PC-3 (cell line): ENCODE data around the gene GABBR2. TPM values are rescaled to one million over a fixed set of nuclear protein-coding genes. Genes with fewer than 3 reads are reported as not detected.

Source experiments
- ATAC-seq: fragments of 200-7000 bp; cut with Tn5 transposase; 2 replicates; pipeline ENCODE4 v1.9.1; 2020; ENCODE audit warnings: mild to moderate bottlenecking, moderate library complexity
- BruUV-seq: library from RNA; stranded (reverse); fragments of 400-500 nt; replicated peaks from 2 replicates; lab custom pipeline; 2021; lab: Mats Ljungman, UMichigan
- CTCF ChIA-PET: fragments of 300-600 bp; sonication (Branson Sonifier 250); formaldehyde crosslinking; loops from one replicate; lab custom pipeline; 2022; ENCODE audit warnings: antibody characterized with exemption; lab: Charles Lee
- POLR2A ChIA-PET: fragments of 300-600 bp; sonication (Branson Sonifier 250); formaldehyde crosslinking; loops from one replicate; lab custom pipeline; 2022; ENCODE audit warnings: antibody characterized with exemption; ENCODE audit not compliant: unreplicated experiment; lab: Charles Lee
- DNase-seq: peaks from one replicate; pipeline ENCODE4 v3.0.0-alpha.2; 2015
- H2AFZ ChIP-seq: fragments of 300-600 bp; sonication (generic); 2 replicates; pipeline ENCODE4 v1.6.0; 2016; ENCODE audit warnings: antibody characterized with exemption, low read length
- H3F3A ChIP-seq: fragments of 300-600 bp; sonication (generic); one replicate; pipeline ENCODE4 v1.6.0; 2017; ENCODE audit warnings: antibody characterized with exemption, low read length, control low read depth, mild to moderate bottlenecking; ENCODE audit not compliant: unreplicated experiment
- H3K27ac ChIP-seq: fragments of 300-600 bp; sonication (generic); 2 replicates; pipeline ENCODE4 v1.5.1; 2016; ENCODE audit warnings: mild to moderate bottlenecking, low read length
- H3K27me3 ChIP-seq: fragments of 300-600 bp; sonication (generic); 2 replicates; pipeline ENCODE4 v1.6.1; 2016; ENCODE audit warnings: low read length, mixed read lengths
- H3K36me3 ChIP-seq: fragments of 300-600 bp; sonication (generic); 2 replicates; pipeline ENCODE4 v1.6.1; 2016; ENCODE audit warnings: low read depth, mixed run types, low read length, mixed read lengths
- H3K4me1 ChIP-seq: fragments of 300-600 bp; sonication (generic); 2 replicates; pipeline ENCODE4 v1.5.1; 2016; ENCODE audit warnings: low read length; ENCODE audit not compliant: insufficient read depth
- H3K4me2 ChIP-seq: fragments of 300-600 bp; sonication (generic); 2 replicates; pipeline ENCODE4 v1.6.0; 2016; ENCODE audit warnings: low read length
- H3K4me3 ChIP-seq: fragments of 300-600 bp; sonication (generic); 2 replicates; pipeline ENCODE4 v1.5.1; 2016; ENCODE audit warnings: mild to moderate bottlenecking, low read length, mixed read lengths
- H3K79me2 ChIP-seq: fragments of 300-600 bp; sonication (generic); 2 replicates; pipeline ENCODE4 v1.6.1; 2017; ENCODE audit warnings: low read length, mixed read lengths
- H3K9ac ChIP-seq: fragments of 300-600 bp; sonication (generic); 2 replicates; pipeline ENCODE4 v1.6.0; 2016; ENCODE audit warnings: mild to moderate bottlenecking, low read length
- H3K9me2 ChIP-seq: fragments of 300-600 bp; sonication (generic); replicated peaks from 2 replicates; pipeline ENCODE4 v1.6.1; 2016; ENCODE audit warnings: mixed run types, low read length, mixed read lengths
- H3K9me3 ChIP-seq: fragments of 300-600 bp; sonication (generic); 2 replicates; pipeline ENCODE4 v1.6.1; 2016; ENCODE audit warnings: low read length, mixed read lengths
- H4K20me1 ChIP-seq: fragments of 300-600 bp; sonication (generic); 2 replicates; pipeline ENCODE4 v1.6.1; 2016; ENCODE audit warnings: low read length, mixed read lengths
- EZH2 ChIP-seq: fragments of 300-600 bp; sonication (generic); IDR thresholded peaks from one replicate; pipeline ENCODE4 v1.6.1; 2017; ENCODE audit warnings: antibody characterized with exemption, mild to moderate bottlenecking, low read length; ENCODE audit not compliant: unreplicated experiment
- EZH2phosphoT487 ChIP-seq: fragments of 300-600 bp; sonication (generic); IDR thresholded peaks from 2 replicates; pipeline ENCODE4 v1.6.1; 2018; ENCODE audit warnings: mild to moderate bottlenecking, antibody characterized with exemption, low read length, borderline replicate concordance
- intact Hi-C: fragments of 100-400 bp; cut with micrococcal nuclease; formaldehyde crosslinking; loops from 2 replicates; pipeline ENCODE4 v1.9.0; 2023
- total RNA-seq: library from RNA; depleted of rRNA; stranded (reverse); fragments of >200 nt; gene quantifications from 2 replicates; pipeline ENCODE4 v1.2.3, GENCODE V29; 2014
- TF ChIP-seq, protein P1 (sequence below): fragments of 300-600 bp; sonication (generic); conservative IDR thresholded peaks from 2 replicates; pipeline ENCODE4 v1.5.1; 2017; ENCODE audit warnings: antibody characterized with exemption, low read depth, mild to moderate bottlenecking, low read length

The GABBR2 gene
- total RNA-seq, 1 experiment from 2014 or later: 0.44 TPM

DNA sequence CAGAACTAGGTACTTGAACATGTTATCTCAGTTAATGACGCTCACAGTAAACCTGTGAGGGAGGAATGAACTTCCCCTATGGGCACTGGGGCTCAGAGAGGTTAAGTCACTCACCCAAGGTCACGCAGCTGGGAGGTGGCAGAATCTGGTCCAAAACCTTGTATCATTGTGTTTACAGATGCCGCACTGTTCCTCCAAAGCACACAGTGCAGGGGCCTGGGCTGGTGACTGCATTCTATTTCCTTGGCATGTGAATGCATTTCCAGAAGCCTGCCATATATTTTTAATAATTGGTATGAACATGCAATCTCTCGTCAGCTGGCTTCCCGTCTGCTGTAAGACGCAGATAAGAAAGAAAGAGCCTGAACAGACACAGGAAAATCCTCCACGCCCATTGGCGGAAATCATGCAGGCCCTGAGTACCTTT lies 376.3 kb downstream of the GABBR2 start:
- DNase-seq: no peak
- intact Hi-C loops: no loop called here
- H3K79me2 ChIP-seq: no peaks in the 10 kb centered on the region
- TF ChIP-seq EZH2phosphoT487 (no peak), EZH2 (no peak)
- TF ChIP-seq, protein P1, sequence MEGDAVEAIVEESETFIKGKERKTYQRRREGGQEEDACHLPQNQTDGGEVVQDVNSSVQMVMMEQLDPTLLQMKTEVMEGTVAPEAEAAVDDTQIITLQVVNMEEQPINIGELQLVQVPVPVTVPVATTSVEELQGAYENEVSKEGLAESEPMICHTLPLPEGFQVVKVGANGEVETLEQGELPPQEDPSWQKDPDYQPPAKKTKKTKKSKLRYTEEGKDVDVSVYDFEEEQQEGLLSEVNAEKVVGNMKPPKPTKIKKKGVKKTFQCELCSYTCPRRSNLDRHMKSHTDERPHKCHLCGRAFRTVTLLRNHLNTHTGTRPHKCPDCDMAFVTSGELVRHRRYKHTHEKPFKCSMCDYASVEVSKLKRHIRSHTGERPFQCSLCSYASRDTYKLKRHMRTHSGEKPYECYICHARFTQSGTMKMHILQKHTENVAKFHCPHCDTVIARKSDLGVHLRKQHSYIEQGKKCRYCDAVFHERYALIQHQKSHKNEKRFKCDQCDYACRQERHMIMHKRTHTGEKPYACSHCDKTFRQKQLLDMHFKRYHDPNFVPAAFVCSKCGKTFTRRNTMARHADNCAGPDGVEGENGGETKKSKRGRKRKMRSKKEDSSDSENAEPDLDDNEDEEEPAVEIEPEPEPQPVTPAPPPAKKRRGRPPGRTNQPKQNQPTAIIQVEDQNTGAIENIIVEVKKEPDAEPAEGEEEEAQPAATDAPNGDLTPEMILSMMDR: no peak
- no peak overlapping the region for H3K27ac ChIP-seq
- no peaks in the 10 kb centered on the region for H3K27me3 ChIP-seq
- H3K9ac ChIP-seq: no peak overlapping the region
- H3K9me2 ChIP-seq: no peaks in the 10 kb centered on the region
- 0 out of 2 replicates have a peak, but pooled peaks cover 7% of the 10 kb centered on the region for H3K4me1 ChIP-seq
- no peaks in the 10 kb centered on the region for H3F3A ChIP-seq
- no peak overlapping the region for H2AFZ ChIP-seq
- H4K20me1 ChIP-seq: no peaks in the 10 kb centered on the region
- CTCF ChIA-PET: no interaction called here
- H3K4me3 ChIP-seq: no peak overlapping the region
- ATAC-seq: no peak
- POLR2A ChIA-PET: no interaction called here
- H3K36me3 ChIP-seq: no peaks in the 10 kb centered on the region
- no peak overlapping the region for H3K4me2 ChIP-seq
- no TSS peak for BruUV-seq
- no peaks in the 10 kb centered on the region for H3K9me3 ChIP-seq

DNA sequence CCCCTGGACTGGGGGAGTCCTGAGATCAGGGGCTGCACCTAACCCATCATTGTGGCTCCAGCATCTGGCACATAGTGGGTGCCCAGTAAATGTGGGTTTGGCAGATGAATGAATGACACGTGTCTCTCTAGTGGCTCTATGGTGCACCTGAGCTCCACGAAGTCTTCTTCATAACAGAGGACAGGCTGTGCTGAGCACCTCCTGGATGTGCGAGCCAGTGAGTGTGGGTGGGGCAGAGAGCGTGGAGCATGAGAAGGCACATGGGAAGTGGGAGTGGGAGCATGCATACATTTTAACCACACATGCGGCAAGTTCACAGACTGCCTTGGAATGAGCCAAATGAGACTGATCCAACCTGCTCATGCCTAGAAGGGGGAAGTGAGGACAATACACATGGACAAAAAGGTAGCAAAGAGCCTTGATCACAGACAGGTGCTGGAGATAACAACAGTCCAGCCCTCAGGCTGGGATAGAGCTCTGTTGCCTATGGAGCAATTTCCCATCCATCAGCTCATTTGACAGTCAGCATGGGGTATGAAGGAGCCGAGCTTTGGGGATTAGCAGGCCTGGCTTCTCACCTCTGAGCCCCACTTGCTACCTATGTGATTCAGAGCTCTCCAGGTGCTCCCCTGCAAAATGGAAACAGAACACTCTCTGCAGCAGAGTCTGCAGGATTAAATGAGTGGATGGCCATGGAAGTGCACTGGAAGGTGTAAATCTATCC lies 377.0 kb downstream of the GABBR2 start:
- Histone ChIP-seq H3K79me2 (no peaks in the 10 kb centered on the region), H4K20me1 (no peaks in the 10 kb centered on the region), H3K9me3 (no peaks in the 10 kb centered on the region), H3F3A (no peaks in the 10 kb centered on the region), H3K9ac (no peak overlapping the region), H3K4me2 (no peak overlapping the region), H3K9me2 (no peaks in the 10 kb centered on the region), H3K27me3 (no peaks in the 10 kb centered on the region), H2AFZ (no peak overlapping the region), H3K27ac (no peak overlapping the region), H3K36me3 (no peaks in the 10 kb centered on the region), H3K4me1 (0 out of 2 replicates have a peak, but pooled peaks cover 7% of the 10 kb centered on the region), H3K4me3 (no peak overlapping the region)
- DNase-seq (no peak), ATAC-seq (no peak)
- BruUV-seq: no TSS peak
- intact Hi-C loops: no loop called here
- TF ChIP-seq EZH2phosphoT487: no peak
- TF ChIP-seq, protein P1: no peak
- no peak for TF ChIP-seq EZH2
- POLR2A ChIA-PET: no interaction called here
- CTCF ChIA-PET: no interaction called here

DNA sequence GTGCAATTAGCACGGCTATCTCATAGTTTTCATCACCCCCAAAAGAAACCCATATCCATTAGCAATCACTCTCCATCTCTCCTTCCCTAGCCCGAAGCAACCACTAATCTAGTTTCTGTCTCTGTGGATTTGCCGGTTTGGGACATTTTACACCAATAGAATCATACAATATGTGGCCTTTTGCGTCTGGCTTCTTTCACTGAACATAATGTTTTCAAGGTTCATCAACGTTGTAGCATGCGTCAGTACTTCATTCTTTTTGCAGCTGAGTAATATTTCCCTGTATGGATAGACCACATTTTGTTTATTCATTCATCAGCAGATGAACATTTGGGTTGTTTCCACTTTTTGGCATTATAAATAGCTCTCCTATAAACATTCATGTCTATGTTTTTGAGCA lies 377.9 kb downstream of the GABBR2 start:
- H3F3A ChIP-seq: no peaks in the 10 kb centered on the region
- BruUV-seq: no TSS peak
- no peak overlapping the region for H3K4me3 ChIP-seq
- H3K27me3 ChIP-seq: no peaks in the 10 kb centered on the region
- H3K9me3 ChIP-seq: no peaks in the 10 kb centered on the region
- CTCF ChIA-PET: no interaction called here
- DNase-seq (no peak), ATAC-seq (no peak)
- intact Hi-C loops: no loop called here
- no peak overlapping the region for H3K4me2 ChIP-seq
- H3K79me2 ChIP-seq: no peaks in the 10 kb centered on the region
- POLR2A ChIA-PET: no interaction called here
- no peaks in the 10 kb centered on the region for H4K20me1 ChIP-seq
- H3K9me2 ChIP-seq: no peaks in the 10 kb centered on the region
- H3K9ac ChIP-seq: no peak overlapping the region
- no peak overlapping the region for H2AFZ ChIP-seq
- no peak overlapping the region for H3K27ac ChIP-seq
- H3K36me3 ChIP-seq: no peaks in the 10 kb centered on the region
- TF ChIP-seq EZH2 (no peak), EZH2phosphoT487 (no peak)
- TF ChIP-seq, protein P1: no peak
- 0 out of 2 replicates have a peak, but pooled peaks cover 7% of the 10 kb centered on the region for H3K4me1 ChIP-seq
